WTC11 (cell line): ENCODE data around the gene MPP2. TPM values are rescaled to one million over a fixed set of nuclear protein-coding genes. Genes with fewer than 3 reads are reported as not detected.

Experiments used
- ATAC-seq: fragments of 200-7000 bp; cut with Tn5 transposase; 2 replicates; pipeline ENCODE4 v1.10.0; 2021; ENCODE audit warnings: mild to moderate bottlenecking, moderate library complexity
- CTCF ChIA-PET: fragments of 300-600 bp; sonication (Branson Sonifier 250); formaldehyde crosslinking; loops from one replicate; lab custom pipeline; 2021; ENCODE audit warnings: antibody characterized with exemption; lab: Charles Lee
- POLR2A ChIA-PET: fragments of 350-600 bp; sonication (Branson Sonifier 250); formaldehyde crosslinking; loops from one replicate; lab custom pipeline; 2021; ENCODE audit warnings: antibody characterized with exemption; lab: Charles Lee
- DNase-seq: peaks from one replicate; pipeline ENCODE4 v3.0.0; 2021; ENCODE audit warnings: low spot score
- H3K27ac Mint-ChIP-seq: 2 replicates; pipeline ENCODE4 v1.8.0; 2021; ENCODE audit warnings: mixed read lengths
- H3K27me3 Mint-ChIP-seq: 2 replicates; pipeline ENCODE4 v1.8.0; 2021; ENCODE audit warnings: low read depth, mild to moderate bottlenecking, moderate library complexity, mixed read lengths
- H3K36me3 Mint-ChIP-seq: 2 replicates; pipeline ENCODE4 v1.8.0; 2021; ENCODE audit warnings: mixed read lengths
- H3K4me1 Mint-ChIP-seq: 2 replicates; pipeline ENCODE4 v1.8.0; 2022; ENCODE audit warnings: mixed read lengths
- H3K4me3 Mint-ChIP-seq: 2 replicates; pipeline ENCODE4 v1.8.0; 2021; ENCODE audit warnings: mild to moderate bottlenecking, moderate library complexity, mixed read lengths
- H3K9me3 Mint-ChIP-seq: 2 replicates; pipeline ENCODE4 v1.8.0; 2021; ENCODE audit warnings: mixed read lengths
- ARID4B ChIP-seq: sonication (generic); formaldehyde crosslinking; IDR thresholded peaks from 2 replicates; pipeline ENCODE4 v1.8.0; 2023; ENCODE audit warnings: missing genetic modification reagents, mild to moderate bottlenecking, borderline replicate concordance
- ATF1 ChIP-seq: sonication (generic); formaldehyde crosslinking; IDR thresholded peaks from 2 replicates; pipeline ENCODE4 v1.8.1; 2023; ENCODE audit warnings: mild to moderate bottlenecking, moderate library complexity, missing genetic modification reagents
- CBFB ChIP-seq: sonication (generic); formaldehyde crosslinking; IDR thresholded peaks from 2 replicates; pipeline ENCODE4 v1.8.1; 2022; ENCODE audit warnings: mild to moderate bottlenecking, low read depth, missing genetic modification reagents
- CDX4 ChIP-seq: fragments of 250-450 bp; sonication (Bioruptor Pico); IDR thresholded peaks from 2 replicates; pipeline ENCODE4 v1.9.0; 2021; ENCODE audit warnings: moderate library complexity, mild to moderate bottlenecking, inconsistent platforms, borderline replicate concordance
- ETV6 ChIP-seq: sonication (generic); formaldehyde crosslinking; IDR thresholded peaks from 2 replicates; pipeline ENCODE4 v1.8.1; 2022; ENCODE audit warnings: mild to moderate bottlenecking, missing genetic modification reagents
- FOXJ3 ChIP-seq: sonication (generic); formaldehyde crosslinking; IDR thresholded peaks from 2 replicates; pipeline ENCODE4 v1.9.0; 2021; ENCODE audit warnings: missing genetic modification reagents, mild to moderate bottlenecking, borderline replicate concordance
- GTF2I ChIP-seq: fragments of 250-450 bp; sonication (Bioruptor Pico); conservative IDR thresholded peaks from 2 replicates; pipeline ENCODE4 v1.4.0; 2021; ENCODE audit warnings: mild to moderate bottlenecking
- IRF1 ChIP-seq: sonication (generic); formaldehyde crosslinking; IDR thresholded peaks from 2 replicates; pipeline ENCODE4 v1.8.0; 2023; ENCODE audit warnings: missing genetic modification reagents
- IRF2 ChIP-seq: sonication (generic); formaldehyde crosslinking; IDR thresholded peaks from 2 replicates; pipeline ENCODE4 v1.8.0; 2022; ENCODE audit warnings: low read depth, missing genetic modification reagents, borderline replicate concordance
- JAZF1 ChIP-seq: fragments of 250-450 bp; sonication (Bioruptor Pico); IDR thresholded peaks from 2 replicates; pipeline ENCODE4 v1.9.0; 2021; ENCODE audit warnings: moderate library complexity, mild to moderate bottlenecking, inconsistent platforms
- KAT7 ChIP-seq: sonication (generic); formaldehyde crosslinking; IDR thresholded peaks from 2 replicates; pipeline ENCODE4 v1.8.1; 2023; ENCODE audit warnings: missing genetic modification reagents, mild to moderate bottlenecking, borderline replicate concordance
- MAX ChIP-seq: sonication (generic); formaldehyde crosslinking; IDR thresholded peaks from 2 replicates; pipeline ENCODE4 v1.8.0; 2022; ENCODE audit warnings: mild to moderate bottlenecking, missing genetic modification reagents
- MYBL2 ChIP-seq: sonication (generic); formaldehyde crosslinking; IDR thresholded peaks from 2 replicates; pipeline ENCODE4 v1.8.1; 2023; ENCODE audit warnings: mild to moderate bottlenecking, moderate library complexity, missing genetic modification reagents
- NFATC4 ChIP-seq: fragments of 250-450 bp; sonication (Bioruptor Pico); IDR thresholded peaks from 2 replicates; pipeline ENCODE4 v1.9.0; 2021; ENCODE audit warnings: mild to moderate bottlenecking
- RELA ChIP-seq: sonication (generic); formaldehyde crosslinking; IDR thresholded peaks from 2 replicates; pipeline ENCODE4 v1.8.1; 2022; ENCODE audit warnings: missing genetic modification reagents, mild to moderate bottlenecking, borderline replicate concordance
- SP1 ChIP-seq: sonication (generic); formaldehyde crosslinking; conservative IDR thresholded peaks from 2 replicates; pipeline ENCODE4 v1.8.1; 2022; ENCODE audit warnings: missing genetic modification reagents
- TP53 ChIP-seq: sonication (generic); formaldehyde crosslinking; IDR thresholded peaks from 2 replicates; pipeline ENCODE4 v1.8.1; 2023; ENCODE audit warnings: mild to moderate bottlenecking, missing genetic modification reagents
- ZBTB21 ChIP-seq: sonication (generic); formaldehyde crosslinking; IDR thresholded peaks from 2 replicates; pipeline ENCODE4 v1.8.1; 2023; ENCODE audit warnings: mild to moderate bottlenecking, missing genetic modification reagents, borderline replicate concordance
- ZNF263 ChIP-seq: sonication (generic); formaldehyde crosslinking; IDR thresholded peaks from 2 replicates; pipeline ENCODE4 v1.8.1; 2022; ENCODE audit warnings: low read depth, mild to moderate bottlenecking, moderate library complexity, missing genetic modification reagents
- ZNF512 ChIP-seq: sonication (generic); formaldehyde crosslinking; IDR thresholded peaks from 2 replicates; pipeline ENCODE4 v1.8.1; 2022; ENCODE audit warnings: missing genetic modification reagents, borderline replicate concordance
- ZNF532 ChIP-seq: fragments of 250-450 bp; sonication (Bioruptor Pico); IDR thresholded peaks from 2 replicates; pipeline ENCODE4 v1.9.0; 2021; ENCODE audit warnings: mild to moderate bottlenecking, borderline replicate concordance
- ZNF671 ChIP-seq: fragments of 250-450 bp; sonication (Bioruptor Pico); IDR thresholded peaks from 2 replicates; pipeline ENCODE4 v1.8.0; 2021; ENCODE audit warnings: mild to moderate bottlenecking
- total RNA-seq: library from RNA; stranded (reverse); gene quantifications from 3 replicates; pipeline ENCODE4 v1.2.3, GENCODE V29; 2021

The MPP2 gene
- total RNA-seq, 1 experiment from 2014 or later, result 29.3 TPM

GRCh38 chr17:43953746-43954145 lies 46.4 kb upstream of the MPP2 start, which contains the start of gene PYY:
Gene PYY, minus strand, starts transcription at chr17:43953940. Its CDS starts 457 bp downstream, at chr17:43953483.
- Mint-ChIP-seq H3K9me3 (no peaks in the 10 kb centered on the region), H3K27me3 (peaks cover 52% of the 10 kb centered on the region), H3K4me3 (peak within 1 kb of the TSS; percentile 87), H3K27ac (peak within 1 kb of the TSS; percentile 99), H3K36me3 (no peaks in the 10 kb centered on the region), H3K4me1 (peaks cover 11% of the 10 kb centered on the region)
- TF ChIP-seq FOXJ3 (CRISPR knock-in tag), result no peak
- no peak for TF ChIP-seq IRF1 (CRISPR knock-in tag)
- TF ChIP-seq ZNF512 (CRISPR knock-in tag), result no peak
- no peak for TF ChIP-seq ATF1
- no peak for TF ChIP-seq NFATC4 (CRISPR knock-in tag)
- no peak for TF ChIP-seq ZNF671 (CRISPR knock-in tag)
- TF ChIP-seq ZNF532 (CRISPR knock-in tag), result no peak
- TF ChIP-seq ETV6, result no peak
- no peak for TF ChIP-seq IRF2 (CRISPR knock-in tag)
- TF ChIP-seq KAT7 (CRISPR knock-in tag), result no peak
- no peak for TF ChIP-seq ARID4B (CRISPR knock-in tag)
- ChIA-PET CTCF (interaction anchor here (0.9 to 3.0 kb wide), 6 partner anchors 10 to 88 kb away, joined by 3 to 28 read pairs (median 5); partner anchors contain the start of gene PPY), POLR2A (interaction anchor here (0.7 kb wide), 1 partner anchor 30 kb away, joined by 3 read pairs; no protein-coding TSS in a partner anchor)
- DNase-seq (peak; percentile 36), ATAC-seq (no peak)

- Mint-ChIP-seq H3K27me3 (peaks cover 52% of the 10 kb centered on the region), H3K9me3 (no peaks in the 10 kb centered on the region), H3K36me3 (no peaks in the 10 kb centered on the region), H3K4me3 (peak overlapping the region; percentile 87), H3K27ac (peak overlapping the region; percentile 99), H3K4me1 (peaks cover 11% of the 10 kb centered on the region)
- ChIA-PET POLR2A (no interaction called here), CTCF (interaction anchor here (0.7 to 3.0 kb wide), 8 partner anchors 9 to 89 kb away, joined by 3 to 28 read pairs (median 4); partner anchors contain the start of gene PPY)
- ATAC-seq, result peak; percentile 80
- DNase-seq, result peak; percentile 87
- TF ChIP-seq JAZF1 (CRISPR knock-in tag), result no peak
- no peak for TF ChIP-seq GTF2I (CRISPR knock-in tag)
- TF ChIP-seq CDX4 (CRISPR knock-in tag), result no peak
- TF ChIP-seq ZBTB21 (CRISPR knock-in tag), result peak; percentile 86
- TF ChIP-seq RELA, result 0 out of 2 replicates have a peak, but pooled peaks have one; percentile 52
- TF ChIP-seq CBFB (CRISPR knock-in tag), result no peak
- no peak for TF ChIP-seq ZNF263 (CRISPR knock-in tag)
- TF ChIP-seq SP1, result peak; percentile 88
- peak; percentile 72; the same call in 1 of the 2 replicates for TF ChIP-seq TP53
- peak; percentile 79; the same call in 1 of the 2 replicates for TF ChIP-seq MYBL2 (CRISPR knock-in tag)
- peak; percentile 91; the same call in 1 of the 2 replicates for TF ChIP-seq MAX (CRISPR knock-in tag)
Observed at GRCh38 chr17:43952724-43953666, 45.7 kb upstream of the MPP2 start.
